ENCODE data around the gene GNPTG.

DNA sequence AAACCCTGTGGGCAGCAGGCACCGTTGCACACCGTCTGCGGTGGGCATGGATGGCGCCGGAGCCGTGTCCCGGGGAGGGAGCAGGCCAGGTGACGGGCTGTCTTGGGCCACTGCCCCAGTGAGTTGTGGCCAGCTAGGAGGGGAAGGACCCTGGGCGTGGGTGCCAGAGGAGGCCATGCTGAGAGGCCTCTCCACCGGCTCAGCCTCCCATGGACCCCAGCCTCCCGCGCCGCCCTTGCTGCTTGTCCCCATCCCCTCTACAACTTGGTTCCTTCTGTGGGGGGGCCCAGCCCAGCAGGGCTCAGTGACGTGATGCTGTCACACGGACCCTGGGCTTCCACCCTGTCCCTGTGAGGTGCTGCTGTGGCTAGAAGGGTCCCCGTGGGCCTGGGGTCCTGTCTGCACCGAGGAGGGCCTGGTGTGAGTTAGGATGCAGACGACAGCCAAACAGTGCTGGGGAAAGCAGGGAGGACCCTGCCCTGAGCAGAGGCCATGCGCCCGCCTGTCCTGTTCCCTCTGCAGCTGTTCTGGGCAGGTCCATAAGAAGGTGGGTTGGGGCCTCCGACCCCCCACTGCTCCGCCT, 31.0 kb upstream of the GNPTG start:
- TF ChIP-seq, protein P1, sequence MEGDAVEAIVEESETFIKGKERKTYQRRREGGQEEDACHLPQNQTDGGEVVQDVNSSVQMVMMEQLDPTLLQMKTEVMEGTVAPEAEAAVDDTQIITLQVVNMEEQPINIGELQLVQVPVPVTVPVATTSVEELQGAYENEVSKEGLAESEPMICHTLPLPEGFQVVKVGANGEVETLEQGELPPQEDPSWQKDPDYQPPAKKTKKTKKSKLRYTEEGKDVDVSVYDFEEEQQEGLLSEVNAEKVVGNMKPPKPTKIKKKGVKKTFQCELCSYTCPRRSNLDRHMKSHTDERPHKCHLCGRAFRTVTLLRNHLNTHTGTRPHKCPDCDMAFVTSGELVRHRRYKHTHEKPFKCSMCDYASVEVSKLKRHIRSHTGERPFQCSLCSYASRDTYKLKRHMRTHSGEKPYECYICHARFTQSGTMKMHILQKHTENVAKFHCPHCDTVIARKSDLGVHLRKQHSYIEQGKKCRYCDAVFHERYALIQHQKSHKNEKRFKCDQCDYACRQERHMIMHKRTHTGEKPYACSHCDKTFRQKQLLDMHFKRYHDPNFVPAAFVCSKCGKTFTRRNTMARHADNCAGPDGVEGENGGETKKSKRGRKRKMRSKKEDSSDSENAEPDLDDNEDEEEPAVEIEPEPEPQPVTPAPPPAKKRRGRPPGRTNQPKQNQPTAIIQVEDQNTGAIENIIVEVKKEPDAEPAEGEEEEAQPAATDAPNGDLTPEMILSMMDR (CRISPR knock-in tag; IDR thresholded peaks at IDR 0.05), result no peak
- no peak for TF ChIP-seq ATM (IDR thresholded peaks at IDR 0.05; ENCODE audit: borderline replicate concordance)
- TF ChIP-seq ZNF747 (CRISPR knock-in tag; IDR thresholded peaks at IDR 0.05; ENCODE audit: borderline replicate concordance), result no peak
- TF ChIP-seq ZNF3 (CRISPR knock-in tag; IDR thresholded peaks at IDR 0.05), result no peak
- TF ChIP-seq ZNF205 (CRISPR knock-in tag; IDR thresholded peaks at IDR 0.05), result no peak
- no peak for TF ChIP-seq HNF4G (IDR thresholded peaks at IDR 0.05; ENCODE audit: borderline replicate concordance, low read depth, low read length)
- TF ChIP-seq HNF4G (CRISPR knock-in tag; IDR thresholded peaks at IDR 0.05; ENCODE audit: borderline replicate concordance, low read depth), result no peak
- no peak for TF ChIP-seq FOXM1 (CRISPR knock-in tag; IDR thresholded peaks at IDR 0.05)
- no peak for TF ChIP-seq NFRKB (IDR thresholded peaks at IDR 0.05)
- TF ChIP-seq, protein P2, sequence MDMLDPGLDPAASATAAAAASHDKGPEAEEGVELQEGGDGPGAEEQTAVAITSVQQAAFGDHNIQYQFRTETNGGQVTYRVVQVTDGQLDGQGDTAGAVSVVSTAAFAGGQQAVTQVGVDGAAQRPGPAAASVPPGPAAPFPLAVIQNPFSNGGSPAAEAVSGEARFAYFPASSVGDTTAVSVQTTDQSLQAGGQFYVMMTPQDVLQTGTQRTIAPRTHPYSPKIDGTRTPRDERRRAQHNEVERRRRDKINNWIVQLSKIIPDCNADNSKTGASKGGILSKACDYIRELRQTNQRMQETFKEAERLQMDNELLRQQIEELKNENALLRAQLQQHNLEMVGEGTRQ (IDR thresholded peaks at IDR 0.05; ENCODE audit: low read depth, low read length), result no peak
- TF ChIP-seq, protein P2 (CRISPR knock-in tag; IDR thresholded peaks at IDR 0.05; ENCODE audit: borderline replicate concordance), result no peak
- TF ChIP-seq, protein P3, sequence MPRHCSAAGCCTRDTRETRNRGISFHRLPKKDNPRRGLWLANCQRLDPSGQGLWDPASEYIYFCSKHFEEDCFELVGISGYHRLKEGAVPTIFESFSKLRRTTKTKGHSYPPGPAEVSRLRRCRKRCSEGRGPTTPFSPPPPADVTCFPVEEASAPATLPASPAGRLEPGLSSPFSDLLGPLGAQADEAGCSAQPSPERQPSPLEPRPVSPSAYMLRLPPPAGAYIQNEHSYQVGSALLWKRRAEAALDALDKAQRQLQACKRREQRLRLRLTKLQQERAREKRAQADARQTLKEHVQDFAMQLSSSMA (CRISPR knock-in tag; IDR thresholded peaks at IDR 0.05), result no peak
- TF ChIP-seq, protein P4, sequence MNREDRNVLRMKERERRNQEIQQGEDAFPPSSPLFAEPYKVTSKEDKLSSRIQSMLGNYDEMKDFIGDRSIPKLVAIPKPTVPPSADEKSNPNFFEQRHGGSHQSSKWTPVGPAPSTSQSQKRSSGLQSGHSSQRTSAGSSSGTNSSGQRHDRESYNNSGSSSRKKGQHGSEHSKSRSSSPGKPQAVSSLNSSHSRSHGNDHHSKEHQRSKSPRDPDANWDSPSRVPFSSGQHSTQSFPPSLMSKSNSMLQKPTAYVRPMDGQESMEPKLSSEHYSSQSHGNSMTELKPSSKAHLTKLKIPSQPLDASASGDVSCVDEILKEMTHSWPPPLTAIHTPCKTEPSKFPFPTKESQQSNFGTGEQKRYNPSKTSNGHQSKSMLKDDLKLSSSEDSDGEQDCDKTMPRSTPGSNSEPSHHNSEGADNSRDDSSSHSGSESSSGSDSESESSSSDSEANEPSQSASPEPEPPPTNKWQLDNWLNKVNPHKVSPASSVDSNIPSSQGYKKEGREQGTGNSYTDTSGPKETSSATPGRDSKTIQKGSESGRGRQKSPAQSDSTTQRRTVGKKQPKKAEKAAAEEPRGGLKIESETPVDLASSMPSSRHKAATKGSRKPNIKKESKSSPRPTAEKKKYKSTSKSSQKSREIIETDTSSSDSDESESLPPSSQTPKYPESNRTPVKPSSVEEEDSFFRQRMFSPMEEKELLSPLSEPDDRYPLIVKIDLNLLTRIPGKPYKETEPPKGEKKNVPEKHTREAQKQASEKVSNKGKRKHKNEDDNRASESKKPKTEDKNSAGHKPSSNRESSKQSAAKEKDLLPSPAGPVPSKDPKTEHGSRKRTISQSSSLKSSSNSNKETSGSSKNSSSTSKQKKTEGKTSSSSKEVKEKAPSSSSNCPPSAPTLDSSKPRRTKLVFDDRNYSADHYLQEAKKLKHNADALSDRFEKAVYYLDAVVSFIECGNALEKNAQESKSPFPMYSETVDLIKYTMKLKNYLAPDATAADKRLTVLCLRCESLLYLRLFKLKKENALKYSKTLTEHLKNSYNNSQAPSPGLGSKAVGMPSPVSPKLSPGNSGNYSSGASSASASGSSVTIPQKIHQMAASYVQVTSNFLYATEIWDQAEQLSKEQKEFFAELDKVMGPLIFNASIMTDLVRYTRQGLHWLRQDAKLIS (CRISPR knock-in tag; IDR thresholded peaks at IDR 0.05), result no peak
- TF ChIP-seq SP1 (IDR thresholded peaks at IDR 0.05), result no peak
- TF ChIP-seq SP1 (CRISPR knock-in tag; IDR thresholded peaks at IDR 0.05), result no peak
- TF ChIP-seq SMC3 (IDR thresholded peaks at IDR 0.05; ENCODE audit: low read length), result no peak
